ENCODE results near the gene AGBL2. TPM values are rescaled to one million over a fixed set of nuclear protein-coding genes. Genes with fewer than 3 reads are reported as not detected.

The AGBL2 gene
- total and polyA plus RNA-seq, 8 donors = 0.51 to 4.3 (median 1.2) TPM

DNA sequence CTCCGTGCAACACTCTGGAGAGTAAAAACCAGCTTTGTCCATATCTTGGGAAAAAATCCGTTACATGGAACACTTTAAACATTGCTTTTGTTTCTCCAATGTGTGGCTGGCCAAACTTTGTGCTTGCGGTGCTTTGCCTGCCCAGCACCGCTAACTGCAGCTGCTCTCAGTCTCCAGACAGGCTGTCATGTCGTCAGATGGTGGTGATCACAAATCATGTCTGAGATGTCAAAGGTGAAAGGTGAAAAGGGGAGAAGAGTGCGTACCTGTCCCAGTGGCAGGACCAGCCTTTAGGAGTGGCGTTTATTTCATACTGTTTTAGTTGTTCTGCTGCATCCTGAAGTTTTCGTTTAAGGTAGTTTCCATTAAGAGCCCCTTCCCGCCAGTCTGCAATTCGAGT is 17.1 kb upstream of the AGBL2 start:
- peaks cover 0 to 5% (median 4%) of the 10 kb centered on the region in 3 donors for H3K4me1 ChIP-seq
- H3K27me3 ChIP-seq = no peaks in the 10 kb centered on the region
- no peak overlapping the region for H3K27ac ChIP-seq
- no peaks in the 10 kb centered on the region for H3K9me3 ChIP-seq
- no peak overlapping the region for H3K4me3 ChIP-seq
- ATAC-seq (no peak), DNase-seq (no peak), FAIRE-seq (no peak)
- H3K36me3 ChIP-seq = peaks cover 11 to 90% (median 57%) of the 10 kb centered on the region in 3 donors
- TF ChIP-seq CTCF (IDR thresholded peaks at IDR 0.05) = no peak
- 87 to 88% methylated on average over 10 of the region's 10 CpGs for WGBS, 2 donors
- intact Hi-C loops (cut with DNase I) = no loop called here

DNA sequence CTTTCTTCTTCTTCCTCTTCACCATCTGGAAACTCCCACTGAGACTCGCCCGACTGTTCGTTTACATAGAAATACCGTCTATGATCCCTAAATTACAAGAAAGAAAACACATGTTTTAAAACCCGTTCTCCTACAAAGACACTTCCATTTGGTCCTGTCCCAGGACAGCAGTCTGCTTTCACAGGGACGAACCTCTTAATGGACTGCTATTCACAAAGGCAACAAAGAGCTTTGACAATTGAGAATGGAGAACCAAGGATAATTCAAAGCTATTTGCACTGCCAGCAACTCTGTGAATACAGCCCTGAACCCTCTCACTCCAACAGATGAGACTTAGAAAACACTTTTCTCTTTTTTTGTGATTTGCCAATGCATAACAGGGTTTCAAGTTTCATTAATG is 16.3 kb upstream of the AGBL2 start:
- WGBS, 2 donors = 27 to 40% methylated on average over 6 of the region's 6 CpGs

DNA sequence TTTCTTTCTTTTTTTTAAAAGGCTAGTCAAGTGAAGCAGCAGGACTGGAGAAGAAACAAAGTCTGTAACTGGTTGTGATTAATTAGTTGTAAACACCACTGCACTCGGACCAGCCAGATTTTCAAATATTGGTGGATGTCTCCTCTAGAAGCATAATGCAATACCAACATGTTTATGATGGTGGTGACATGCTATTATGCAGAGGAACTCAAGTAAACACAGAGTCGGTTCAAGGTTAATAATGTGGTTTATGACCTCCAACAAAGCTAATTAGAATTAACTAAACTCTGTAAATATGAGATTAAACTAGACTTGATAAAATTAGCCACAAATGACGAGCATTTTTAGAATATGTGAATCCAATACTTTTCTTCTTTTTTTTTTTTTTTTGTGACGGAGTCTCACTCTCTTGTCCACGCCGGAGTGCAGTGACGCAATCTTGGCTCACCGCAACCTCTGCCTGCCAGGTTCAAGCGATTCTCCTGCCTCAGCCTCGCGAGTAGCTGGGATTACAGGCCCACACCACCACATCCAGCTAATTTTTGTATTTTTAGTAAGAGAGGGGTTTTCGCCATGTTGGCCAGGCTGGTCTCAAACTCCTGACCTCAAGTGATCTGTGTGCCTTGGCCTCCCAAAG is 11.8 kb upstream of the AGBL2 start:
- Histone ChIP-seq H3K27ac (no peak overlapping the region), H3K27me3 (no peaks in the 10 kb centered on the region), H3K36me3 (peaks cover 11 to 65% (median 34%) of the 10 kb centered on the region in 3 donors), H3K4me1 (peaks cover 5 to 13% (median 9%) of the 10 kb centered on the region in 3 donors), H3K4me3 (no peak overlapping the region), H3K9me3 (no peaks in the 10 kb centered on the region)
- FAIRE-seq (no peak), DNase-seq (no peak), ATAC-seq (no peak)
- intact Hi-C loops (cut with DNase I) = no loop called here
- 80 to 82% methylated on average over 12 of the region's 12 CpGs for WGBS, 2 donors
- TF ChIP-seq CTCF (IDR thresholded peaks at IDR 0.05) = no peak

More for the DNA sequence above, 16.3 kb upstream of the AGBL2 start:
- Histone ChIP-seq H3K9me3 (no peaks in the 10 kb centered on the region), H3K36me3 (peaks cover 11 to 86% (median 56%) of the 10 kb centered on the region in 3 donors), H3K4me1 (peaks cover 0 to 5% (median 4%) of the 10 kb centered on the region in 3 donors), H3K27me3 (no peaks in the 10 kb centered on the region), H3K4me3 (no peak overlapping the region), H3K27ac (no peak overlapping the region)
- intact Hi-C loops (cut with DNase I) = no loop called here
- ATAC-seq (no peak), DNase-seq (no peak), FAIRE-seq (no peak)
- TF ChIP-seq CTCF (IDR thresholded peaks at IDR 0.05) = no peak

DNA sequence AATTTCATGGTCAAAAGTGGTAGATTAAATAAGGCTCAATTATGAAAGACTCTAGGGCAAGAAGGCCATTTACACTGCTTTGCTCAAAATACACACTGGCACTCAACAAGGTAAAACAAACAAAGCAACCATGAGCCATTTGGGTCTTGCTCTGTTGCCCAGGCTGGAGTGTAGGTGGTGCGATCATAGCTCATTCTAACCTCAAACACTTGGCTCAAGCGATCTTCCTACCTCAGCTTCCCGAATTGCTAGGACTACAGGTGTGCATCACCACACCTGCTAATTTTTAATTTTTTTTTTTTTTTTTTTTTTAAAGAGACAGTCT is 10.9 kb upstream of the AGBL2 start:
- ATAC-seq (no peak), FAIRE-seq (no peak)
- peaks cover 11 to 62% (median 36%) of the 10 kb centered on the region in 3 donors for H3K36me3 ChIP-seq

More for the DNA sequence above, 10.9 kb upstream of the AGBL2 start:
- intact Hi-C loops (cut with DNase I) = no loop called here
- H3K4me1 ChIP-seq = peaks cover 5 to 9% (median 6%) of the 10 kb centered on the region in 3 donors
- H3K27me3 ChIP-seq = no peaks in the 10 kb centered on the region
- H3K4me3 ChIP-seq = no peak overlapping the region
- TF ChIP-seq CTCF (IDR thresholded peaks at IDR 0.05) = no peak
- no peaks in the 10 kb centered on the region for H3K9me3 ChIP-seq
- no peak for DNase-seq
- H3K27ac ChIP-seq = no peak overlapping the region
- WGBS, 2 donors = 81 to 82% methylated on average over 3 of the region's 3 CpGs
